HEK293T (cell line): ENCODE data around the gene RPS2.

Experiments used
- FOXM1 ChIP-seq: fragments of 450-650 bp; IDR thresholded peaks from 2 replicates; pipeline ENCODE4 v1.6.1; 2017; ENCODE audit warnings: mild to moderate bottlenecking, borderline replicate concordance
- NFRKB ChIP-seq: fragments of 450-650 bp; IDR thresholded peaks from 2 replicates; pipeline ENCODE4 v1.6.1; 2016; ENCODE audit warnings: mild to moderate bottlenecking, moderate library complexity

DNA sequence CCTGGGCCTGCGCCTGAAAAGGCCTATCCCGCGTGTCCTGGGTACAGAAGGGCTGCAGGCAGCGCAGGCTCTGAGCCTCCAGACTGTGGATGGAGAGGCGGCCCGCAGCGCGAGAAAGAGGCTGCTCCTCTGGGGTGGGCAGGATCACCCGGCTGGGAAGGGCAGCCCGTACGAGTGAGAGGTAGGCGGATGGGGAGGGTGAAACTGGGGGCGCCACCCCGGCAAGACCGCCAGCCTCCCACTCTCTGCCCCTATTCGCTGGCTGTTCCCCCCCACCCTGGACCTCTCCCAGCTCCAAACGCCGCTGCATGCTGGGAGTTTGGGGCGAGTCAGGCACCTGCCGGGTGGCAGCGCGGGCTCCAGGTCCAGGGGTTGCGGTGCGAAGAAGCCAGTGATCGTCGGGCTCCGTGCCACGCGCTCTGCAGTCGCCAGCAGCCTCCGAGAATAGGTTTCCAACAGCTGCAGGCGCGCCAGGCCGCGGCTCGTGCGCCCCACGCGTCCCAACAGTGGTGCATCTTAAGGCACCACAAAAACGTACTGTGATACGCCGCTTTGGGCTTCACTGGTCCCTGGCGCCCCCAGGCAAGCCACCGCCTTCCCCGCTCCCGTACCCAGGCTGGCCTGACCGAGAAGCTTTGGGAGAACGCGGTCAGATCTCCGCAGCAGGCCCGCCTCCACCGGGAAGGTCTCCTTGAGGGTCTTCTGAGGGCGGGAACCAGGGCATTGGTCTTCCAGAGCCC lies 15.6 kb upstream of the RPS2 start:
- TF ChIP-seq FOXM1: no peak
- TF ChIP-seq NFRKB: no peak
